Lower leg skin (tissue), 3 donors: Measurements from ENCODE around the gene PERM1.
"Not testable (repeated sequence)": the region's sequence is repeated elsewhere in the genome, so short reads cannot be mapped to it uniquely, and the experiment has no call there.

Experiments used
- POLR2A ChIP-seq, 2 donors: fragments of 450-650 bp; IDR thresholded peaks; one replicate each; pipeline ENCODE4 v1.6.1; 2016 to 2017; ENCODE audit warnings: antibody characterized with exemption in 2 of 2, mild to moderate bottlenecking in 1 of 2, moderate library complexity in 1 of 2
- TF ChIP-seq, protein P1 (sequence below), 3 donors: fragments of 450-650 bp; IDR thresholded peaks; one replicate each; pipeline ENCODE4 v1.5.1; 2016; ENCODE audit warnings: antibody characterized with exemption in 3 of 3, mild to moderate bottlenecking in 3 of 3, moderate library complexity in 2 of 3

DNA sequence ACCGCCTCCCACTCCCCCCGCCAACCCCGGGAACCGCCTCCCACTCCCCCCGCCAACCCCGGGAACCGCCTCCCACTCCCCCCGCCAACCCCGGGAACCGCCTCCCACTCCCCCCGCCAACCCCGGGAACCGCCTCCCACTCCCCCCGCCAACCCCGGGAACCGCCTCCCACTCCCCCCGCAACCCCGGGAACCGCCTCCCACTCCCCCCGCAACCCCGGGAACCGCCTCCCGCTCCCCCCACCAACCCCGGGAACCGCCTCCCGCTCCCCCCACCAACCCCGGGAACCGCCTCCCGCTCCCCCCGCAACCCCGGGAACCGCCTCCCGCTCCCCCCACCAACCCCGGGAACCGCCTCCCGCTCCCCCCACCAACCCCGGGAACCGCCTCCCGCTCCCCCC is 5.1 kb downstream of the PERM1 start:
- TF ChIP-seq, protein P1, sequence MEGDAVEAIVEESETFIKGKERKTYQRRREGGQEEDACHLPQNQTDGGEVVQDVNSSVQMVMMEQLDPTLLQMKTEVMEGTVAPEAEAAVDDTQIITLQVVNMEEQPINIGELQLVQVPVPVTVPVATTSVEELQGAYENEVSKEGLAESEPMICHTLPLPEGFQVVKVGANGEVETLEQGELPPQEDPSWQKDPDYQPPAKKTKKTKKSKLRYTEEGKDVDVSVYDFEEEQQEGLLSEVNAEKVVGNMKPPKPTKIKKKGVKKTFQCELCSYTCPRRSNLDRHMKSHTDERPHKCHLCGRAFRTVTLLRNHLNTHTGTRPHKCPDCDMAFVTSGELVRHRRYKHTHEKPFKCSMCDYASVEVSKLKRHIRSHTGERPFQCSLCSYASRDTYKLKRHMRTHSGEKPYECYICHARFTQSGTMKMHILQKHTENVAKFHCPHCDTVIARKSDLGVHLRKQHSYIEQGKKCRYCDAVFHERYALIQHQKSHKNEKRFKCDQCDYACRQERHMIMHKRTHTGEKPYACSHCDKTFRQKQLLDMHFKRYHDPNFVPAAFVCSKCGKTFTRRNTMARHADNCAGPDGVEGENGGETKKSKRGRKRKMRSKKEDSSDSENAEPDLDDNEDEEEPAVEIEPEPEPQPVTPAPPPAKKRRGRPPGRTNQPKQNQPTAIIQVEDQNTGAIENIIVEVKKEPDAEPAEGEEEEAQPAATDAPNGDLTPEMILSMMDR (IDR thresholded peaks at IDR 0.05) = not testable (repeated sequence)
- not testable (repeated sequence) for TF ChIP-seq POLR2A (IDR thresholded peaks at IDR 0.05)
